LHCN-M2 (cell line): ENCODE measurements around the gene EDEM2. TPM values are rescaled to one million over a fixed set of nuclear protein-coding genes. Genes with fewer than 3 reads are reported as not detected.
"Not testable (repeated sequence)": the region's sequence is repeated elsewhere in the genome, so short reads cannot be mapped to it uniquely, and the experiment has no call there.

ENCODE experiments used
- DNase-seq: peaks from one replicate; pipeline ENCODE4 v3.0.0-alpha.2; 2012; ENCODE audit warnings: low read depth
- total RNA-seq: library from RNA; depleted of rRNA; stranded (reverse); fragments of >200 nt; gene quantifications from 2 replicates; pipeline ENCODE4 v1.2.3, GENCODE V29; 2014

Gene EDEM2
- total RNA-seq, 1 experiment from 2014 or later: 34.7 TPM

DNA sequence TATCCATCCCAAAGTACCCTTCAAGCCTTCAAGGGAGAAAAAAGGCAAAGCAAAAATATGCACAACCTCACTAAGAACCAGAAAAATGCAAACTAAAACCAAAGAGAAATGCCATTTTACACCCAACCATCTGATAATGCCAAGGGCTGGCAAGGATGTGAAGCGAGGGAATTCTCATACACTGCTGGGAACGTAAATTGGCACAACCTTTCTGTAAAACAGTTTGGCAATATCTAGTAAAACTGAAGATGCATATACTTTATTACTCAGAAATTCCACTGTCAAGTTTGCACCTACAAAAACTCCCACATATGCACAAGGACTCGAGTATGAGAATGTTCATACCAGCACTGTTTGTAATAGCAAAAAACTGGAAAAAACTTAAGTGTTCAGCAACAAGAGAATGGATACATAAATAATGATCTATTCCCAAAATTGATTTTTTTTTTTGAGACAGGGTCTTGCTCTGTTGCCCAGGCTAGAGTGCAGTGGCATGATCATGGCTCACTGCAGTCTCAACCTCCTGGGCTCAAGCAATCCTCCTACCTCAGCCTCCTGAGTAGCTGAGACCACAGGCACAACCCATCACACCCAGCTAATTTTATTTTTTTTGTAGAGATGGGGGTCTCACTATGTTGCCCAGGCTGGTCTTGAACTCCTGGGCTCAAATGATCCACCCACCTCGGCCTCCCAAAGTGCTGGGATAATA, 21.7 kb upstream of the EDEM2 start:
- DNase-seq: not testable (repeated sequence)

DNA sequence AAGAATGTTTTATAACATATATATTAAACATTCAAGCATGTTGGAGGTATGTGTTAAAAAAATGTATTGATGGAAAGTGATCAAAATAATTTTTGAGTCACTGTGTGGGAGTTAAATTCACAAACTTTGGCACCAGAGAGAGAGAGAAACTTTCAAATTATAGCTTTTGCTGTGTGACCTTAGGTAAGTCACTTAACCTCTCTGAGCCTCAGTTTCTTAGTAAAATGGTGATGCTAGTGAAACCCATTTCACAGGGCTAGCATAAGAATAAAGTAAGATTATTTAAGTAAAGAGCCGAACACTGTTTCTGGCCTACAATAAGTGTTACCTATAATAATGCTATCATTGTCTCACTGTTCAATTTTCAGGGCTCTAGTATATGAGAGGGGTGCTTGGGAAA, 20.7 kb upstream of the EDEM2 start:
- no peak for DNase-seq

DNA sequence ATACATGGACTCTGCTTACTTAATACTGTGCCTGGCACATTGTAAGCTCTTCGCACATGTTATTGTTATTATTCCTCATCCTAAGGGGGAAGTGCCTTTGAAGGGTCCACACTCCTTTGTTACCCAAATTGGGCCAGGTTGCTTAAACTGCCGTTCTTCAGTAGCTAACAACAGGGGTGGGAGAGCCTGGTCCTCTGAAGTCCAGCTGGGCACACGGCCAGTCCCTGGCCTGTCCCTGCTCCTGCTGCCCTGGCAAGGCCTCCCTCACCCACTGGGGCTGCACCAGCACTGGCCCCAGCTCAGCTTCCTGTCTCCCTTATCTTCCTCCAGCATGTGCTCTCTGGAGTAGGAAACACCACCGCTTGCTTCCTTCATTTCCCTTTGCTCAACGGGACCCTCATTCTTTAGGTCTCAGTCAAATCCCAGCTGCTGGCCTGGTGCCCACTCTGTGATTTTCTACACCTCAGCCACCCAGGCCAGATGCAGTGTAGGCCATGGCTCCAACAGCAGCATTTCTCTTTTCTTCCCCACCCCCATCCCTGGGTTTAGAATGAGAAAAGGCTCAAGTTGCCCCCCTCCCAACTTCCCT, 19.2 kb upstream of the EDEM2 start:
- DNase-seq: no peak

DNA sequence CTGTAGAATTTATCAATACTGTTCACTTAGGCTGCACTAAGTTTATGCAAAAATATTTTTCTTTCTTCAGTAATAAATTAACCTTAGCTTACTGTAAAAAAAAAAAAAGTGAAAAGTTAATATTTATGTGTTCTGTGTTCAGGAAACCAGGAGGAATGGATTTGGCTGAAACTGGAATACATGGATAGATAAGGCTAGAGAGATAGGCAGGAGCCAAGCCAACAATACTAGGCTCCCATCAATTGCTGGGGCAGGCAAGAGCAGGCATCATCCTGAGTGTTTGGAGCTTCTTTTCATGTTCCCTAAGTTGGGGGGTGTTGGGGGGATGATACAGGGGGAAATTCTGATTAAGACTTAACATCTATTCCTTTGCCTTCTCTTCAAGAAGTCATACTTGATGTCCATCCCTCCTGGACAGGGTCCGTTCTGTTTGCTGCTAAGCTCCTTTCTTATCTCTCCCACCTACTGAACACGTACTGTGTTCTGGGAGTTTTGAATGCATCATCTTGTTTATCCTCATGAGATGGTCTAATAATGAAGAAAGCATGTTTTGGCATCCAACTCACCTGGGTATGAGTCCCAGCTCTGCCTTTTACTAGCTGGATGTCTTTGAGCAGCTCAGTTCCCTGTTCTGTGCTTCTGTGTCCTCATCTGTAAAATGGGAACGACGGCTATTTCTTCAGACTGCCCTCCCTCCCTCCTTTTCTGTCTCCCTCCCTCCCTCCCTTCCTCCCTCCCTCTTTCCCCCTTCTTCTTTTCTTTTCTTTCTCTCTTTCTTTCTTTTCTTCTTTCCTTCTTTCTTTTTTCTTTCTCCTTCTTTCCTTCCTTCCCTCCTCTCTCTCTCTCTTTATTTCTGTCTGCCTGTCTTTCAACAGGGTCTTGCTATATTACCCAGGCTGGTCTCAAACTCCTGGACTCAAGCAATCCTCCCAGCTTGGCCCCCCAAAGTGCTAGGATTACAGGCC, 18.4 kb upstream of the EDEM2 start:
- DNase-seq: no peak

DNA sequence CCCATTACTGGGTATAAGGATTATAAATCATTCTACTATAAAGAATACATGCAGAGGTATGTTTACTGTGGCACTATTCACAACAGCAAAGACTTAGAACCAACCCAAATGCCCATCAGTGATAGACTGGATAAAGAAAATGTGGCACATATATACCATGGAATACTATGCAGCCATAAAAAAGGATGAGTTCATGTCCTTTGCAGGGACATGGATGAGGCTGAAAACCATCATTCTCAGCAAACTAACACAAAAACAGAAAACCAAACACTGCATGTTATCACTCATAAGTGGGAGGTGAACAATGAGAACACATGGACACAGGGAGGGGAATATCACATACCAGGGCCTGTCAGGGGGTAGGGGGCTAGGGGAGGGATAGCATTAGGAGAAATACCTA, 17.4 kb upstream of the EDEM2 start:
- DNase-seq: not testable (repeated sequence)

DNA sequence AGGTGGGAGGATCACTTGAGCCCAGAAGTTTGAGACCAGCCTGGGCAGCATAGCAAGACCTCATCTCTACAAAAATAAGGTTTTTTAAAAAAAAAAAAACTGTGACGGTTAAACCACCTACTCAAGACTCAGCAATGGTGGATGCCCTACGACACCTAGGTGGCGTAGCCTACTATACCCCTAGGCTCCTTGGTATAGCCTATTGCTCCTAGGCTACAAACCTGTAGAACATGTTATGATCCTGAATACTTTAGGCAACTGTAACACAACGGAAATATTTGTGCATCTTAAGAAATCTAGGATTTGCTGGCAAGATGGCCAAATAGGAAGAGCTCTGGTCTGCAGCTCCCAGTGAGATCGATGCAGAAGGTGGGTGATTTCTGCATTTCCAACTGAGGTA, 13.2 kb upstream of the EDEM2 start:
- not testable (repeated sequence) for DNase-seq

DNA sequence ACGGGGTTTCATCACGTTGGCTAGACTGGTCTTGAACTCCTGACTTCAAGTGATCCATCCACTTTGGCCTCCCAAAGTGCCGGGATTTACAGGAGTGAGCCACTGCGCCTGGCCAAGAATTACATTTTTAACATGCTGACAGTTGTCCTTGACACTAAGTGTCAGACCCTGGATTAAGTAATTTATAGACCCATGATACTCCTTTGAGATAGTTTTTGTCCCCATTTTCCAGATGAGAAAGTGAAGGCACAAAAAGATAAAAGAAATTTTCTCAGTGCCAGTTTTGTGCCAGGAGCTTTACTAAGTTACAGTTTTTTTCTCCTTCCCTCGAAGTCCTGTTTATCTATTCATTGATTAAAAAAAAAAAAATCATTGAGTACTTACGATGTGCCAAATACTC, 9.8 kb upstream of the EDEM2 start:
- DNase-seq: no peak

DNA sequence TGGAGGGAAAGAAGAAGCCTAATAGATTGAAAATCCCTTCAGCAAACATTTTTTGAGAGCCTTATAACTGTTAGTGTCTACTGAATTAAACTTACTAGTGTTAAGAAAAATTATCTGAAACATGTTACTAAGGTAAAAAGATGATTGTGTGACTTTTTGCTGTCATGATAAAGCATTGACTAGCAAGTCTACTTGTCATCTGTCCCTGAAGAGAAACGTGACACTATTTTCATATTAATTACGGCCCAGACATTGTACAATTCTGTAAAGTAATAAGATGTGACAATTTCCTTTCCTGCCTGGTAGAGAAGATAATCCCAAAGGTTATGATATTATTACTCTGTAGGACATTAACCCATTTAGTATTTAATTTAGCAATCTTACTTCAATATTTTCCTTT, 8.8 kb upstream of the EDEM2 start:
- no peak for DNase-seq

DNA sequence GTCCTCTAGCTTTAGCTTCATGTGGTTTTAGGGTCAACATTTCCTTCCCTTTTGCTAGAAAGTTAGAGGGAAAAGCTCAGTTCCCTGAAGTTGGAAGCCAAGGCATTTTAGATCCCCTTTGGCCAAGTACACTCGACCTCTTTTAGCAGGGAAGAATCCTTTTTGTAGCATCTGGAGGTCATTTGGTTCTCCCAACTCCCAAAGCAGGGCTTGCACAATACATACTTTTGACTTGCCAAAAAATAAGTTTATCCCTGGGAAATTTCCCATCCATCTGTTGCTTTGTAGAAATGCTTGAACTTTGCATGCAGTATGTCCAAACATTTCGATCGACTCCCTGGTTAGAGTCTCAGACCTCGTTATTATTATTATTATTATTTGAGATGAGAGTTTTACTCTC, 4.6 kb upstream of the EDEM2 start:
- DNase-seq: no peak

DNA sequence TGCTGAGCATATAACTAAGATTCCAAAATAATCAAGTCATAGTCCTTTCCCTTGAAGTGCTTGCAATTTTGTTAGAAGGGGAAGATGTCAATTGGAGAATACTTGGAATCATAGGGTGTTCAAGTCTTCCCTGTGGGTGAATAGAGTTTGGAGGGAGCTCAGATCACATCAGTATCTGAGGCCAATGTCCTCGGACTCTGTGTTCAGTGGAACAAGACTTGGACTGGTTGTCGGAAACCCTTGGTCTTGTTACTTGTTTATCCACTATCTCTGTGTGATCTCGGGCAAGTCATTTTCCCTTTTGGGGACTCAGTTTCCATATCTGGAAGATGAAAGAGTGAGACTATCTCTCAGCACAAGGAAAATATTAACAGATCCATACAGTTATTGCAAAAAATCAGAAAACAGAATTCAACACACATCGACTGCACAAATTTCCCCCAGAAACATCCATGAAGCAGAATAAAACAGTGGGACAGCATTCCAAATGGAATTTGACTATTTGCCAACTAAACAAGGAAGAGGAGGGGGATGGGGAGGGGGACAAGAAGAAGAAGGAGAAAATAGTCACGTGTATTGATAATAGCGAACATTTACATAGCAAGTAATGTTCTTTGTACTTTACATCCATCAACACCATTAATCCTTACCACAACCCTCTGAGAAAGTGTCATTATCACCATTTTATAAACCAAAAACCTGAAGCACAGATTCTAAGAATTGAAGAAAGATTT, 3.9 kb upstream of the EDEM2 start:
- DNase-seq: no peak

DNA sequence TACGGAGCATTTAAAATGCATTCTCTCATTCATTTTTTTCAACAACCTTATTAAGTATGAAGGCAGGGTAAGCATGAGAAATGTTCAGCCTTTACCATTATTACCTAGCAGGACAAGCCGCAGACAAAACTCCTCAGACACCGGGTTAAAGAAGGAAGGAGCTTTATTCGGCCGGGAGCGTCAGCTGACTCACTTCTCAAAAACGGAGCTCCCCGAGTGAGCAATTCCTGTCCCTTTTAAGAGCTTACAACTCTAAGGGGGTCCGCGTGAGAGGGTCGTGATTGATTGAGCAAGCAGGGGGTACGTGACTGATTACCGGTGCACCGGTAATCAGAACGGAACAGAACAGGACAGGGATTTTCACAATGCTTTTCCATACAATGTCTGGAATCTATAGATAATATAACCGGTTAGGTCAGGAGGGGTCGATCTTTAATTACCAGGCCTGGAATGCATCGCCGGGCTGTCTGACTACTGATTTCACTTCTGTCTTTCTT, 487 bp upstream of the EDEM2 start:
- not testable (repeated sequence) for DNase-seq

DNA sequence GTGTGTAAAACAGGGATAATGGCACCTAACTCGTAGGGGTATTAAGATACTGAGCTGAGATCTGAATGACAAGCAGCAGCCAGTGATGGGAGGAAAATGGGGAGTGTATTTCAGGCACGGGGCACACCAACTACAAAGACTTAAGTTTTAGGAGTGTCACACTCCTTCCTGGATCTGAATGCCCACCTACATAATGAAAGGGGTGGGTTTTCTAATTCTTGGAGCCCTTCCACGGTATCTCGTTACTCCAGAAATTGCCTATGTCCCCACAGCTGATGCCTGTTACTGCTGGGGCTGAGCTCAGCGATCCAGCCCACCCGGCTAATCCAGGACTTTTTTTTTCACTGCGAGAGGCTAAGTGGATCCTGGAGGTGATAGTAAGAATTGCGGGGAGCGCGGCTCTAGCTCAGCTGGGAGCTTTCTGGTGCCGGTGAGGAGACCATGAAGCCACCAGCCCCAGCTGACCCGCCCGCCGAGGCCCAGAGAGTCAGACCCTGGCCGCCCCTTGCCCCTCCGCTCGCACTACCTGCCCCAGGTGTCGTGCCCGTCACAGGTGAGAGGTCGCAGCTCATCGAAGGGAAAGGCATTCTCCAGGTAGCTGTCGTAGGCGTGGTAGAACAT, 727 bp downstream of the EDEM2 start:
- DNase-seq: peak; percentile 28

DNA sequence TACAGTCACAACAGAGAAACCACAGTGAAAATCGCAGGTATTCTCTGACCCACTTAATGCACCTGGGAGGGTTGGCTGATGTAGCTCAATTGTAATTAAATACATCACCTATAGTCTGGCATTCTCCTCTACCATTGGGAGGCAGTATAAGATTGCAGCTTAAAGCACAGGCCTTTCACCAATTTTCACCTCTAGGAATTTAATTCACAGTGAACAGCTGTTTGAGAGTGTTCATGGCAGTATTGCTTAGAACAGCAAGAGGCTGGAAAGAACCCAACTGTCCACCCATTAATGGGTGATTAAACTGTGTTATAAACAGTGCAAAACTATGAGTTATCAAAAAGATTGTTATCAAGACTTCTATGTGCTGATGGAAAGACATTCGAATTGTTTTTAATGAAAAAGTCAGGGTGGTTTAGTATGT, 2.0 kb downstream of the EDEM2 start:
- DNase-seq: peak; percentile 80

DNA sequence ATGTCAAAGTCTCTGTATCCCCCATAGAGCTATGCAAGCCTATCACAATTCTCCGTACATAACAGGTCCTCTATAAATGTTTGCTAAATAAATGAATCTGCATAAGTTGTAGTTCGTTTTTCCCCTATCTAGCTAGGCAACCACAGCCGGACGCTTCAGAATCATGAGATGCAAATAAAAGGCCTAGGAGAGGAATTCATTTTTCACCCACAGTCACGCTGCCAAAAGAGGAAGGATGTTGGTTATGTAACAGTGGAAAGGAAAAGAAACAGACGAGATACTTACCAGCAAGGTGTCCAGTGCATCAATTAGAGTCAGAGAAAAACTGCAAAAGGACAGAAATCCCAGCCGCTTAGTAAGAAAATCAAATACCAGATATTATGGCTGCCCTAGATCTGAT, 2.4 kb downstream of the EDEM2 start:
- DNase-seq: no peak

DNA sequence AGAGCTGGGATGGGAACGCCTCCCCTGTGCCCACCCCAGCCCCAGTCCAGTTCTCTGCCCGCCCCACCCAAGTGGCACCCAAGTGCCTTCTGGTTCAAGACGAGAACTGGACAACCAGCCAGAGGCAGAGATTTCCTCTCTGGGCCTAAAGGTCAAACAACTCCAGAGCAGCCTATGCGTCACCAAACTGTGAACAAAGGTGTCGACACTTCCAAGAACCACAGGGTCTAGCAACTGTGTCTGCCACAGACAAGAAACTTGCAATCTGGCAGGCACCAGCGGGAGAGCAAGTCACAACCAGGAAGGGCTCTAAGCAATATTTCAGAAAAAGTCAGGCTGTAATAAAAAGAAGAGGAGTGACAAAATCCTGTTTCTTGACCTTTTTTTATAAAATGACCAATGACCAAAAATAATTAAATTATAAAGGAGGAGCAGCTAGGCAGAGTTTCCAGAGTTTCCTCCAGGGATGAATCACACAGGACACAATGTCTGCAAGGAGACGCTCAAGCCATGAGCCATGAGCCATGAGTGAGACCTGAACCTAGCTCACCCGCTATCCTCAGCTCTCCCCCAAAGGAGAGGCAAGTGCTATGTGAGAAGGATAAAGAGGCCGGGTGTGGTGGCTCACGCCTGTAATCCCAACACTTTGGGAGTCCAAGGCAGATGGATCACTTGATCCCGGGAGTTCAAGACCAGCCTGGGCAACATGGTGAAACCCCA, 11.1 kb downstream of the EDEM2 start:
- DNase-seq: no peak

DNA sequence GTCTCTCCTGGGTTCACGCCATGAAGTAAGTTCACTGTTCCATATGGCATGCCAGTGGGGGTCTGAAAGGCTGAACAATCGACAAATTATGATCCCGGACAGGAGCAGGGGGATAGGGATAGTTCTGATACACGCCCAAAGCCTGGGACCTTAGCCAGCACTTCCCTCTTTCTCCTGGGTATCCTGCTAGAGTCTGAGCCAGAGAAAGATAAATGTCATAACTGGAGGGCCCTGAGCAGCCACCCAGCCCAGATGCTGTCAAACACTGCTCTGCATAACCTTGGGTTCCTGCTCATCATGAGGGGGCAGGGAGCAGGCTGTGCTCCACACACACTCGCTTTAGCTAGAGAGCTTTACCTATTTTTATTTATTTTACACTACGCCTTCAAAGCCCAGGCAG, 12.3 kb downstream of the EDEM2 start:
- DNase-seq: no peak

DNA sequence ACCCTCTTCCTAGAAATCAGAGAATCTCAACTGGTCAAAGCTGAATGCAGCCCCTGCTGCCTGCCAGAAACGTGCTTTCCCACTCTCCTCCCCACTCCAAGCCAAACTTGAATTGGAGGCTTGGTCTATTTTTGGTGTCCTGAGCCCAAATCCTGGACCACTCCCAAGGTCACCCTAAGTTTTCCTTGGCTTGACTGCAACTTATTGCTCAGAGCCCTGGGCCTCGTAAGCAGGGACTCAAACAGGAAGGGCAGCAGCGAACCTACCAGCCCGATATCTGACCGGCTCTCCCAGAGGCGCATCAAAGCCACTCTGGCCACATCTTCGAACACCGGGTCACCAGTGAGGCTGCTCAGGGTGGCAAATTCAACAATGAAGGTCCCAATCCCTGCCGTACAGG, 12.7 kb downstream of the EDEM2 start:
- no peak for DNase-seq

DNA sequence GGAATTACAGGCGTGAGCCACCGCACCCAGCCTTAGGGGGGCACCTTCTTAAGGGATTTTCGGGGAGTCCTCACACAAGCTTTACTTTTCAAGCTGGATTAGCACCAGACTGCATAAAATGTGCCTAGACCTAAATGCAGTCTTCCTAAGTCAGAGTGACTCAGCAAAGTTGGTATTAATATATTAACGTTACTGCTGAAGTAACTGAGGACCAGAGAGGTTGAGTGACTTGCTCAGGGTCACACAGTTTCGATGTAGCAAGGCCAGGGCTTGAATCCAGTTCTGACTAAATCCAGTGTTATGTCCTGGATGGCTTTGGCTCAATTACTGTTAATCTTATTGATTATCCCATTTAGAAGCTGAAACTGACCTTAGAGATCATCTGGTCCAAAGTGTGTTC, 13.4 kb downstream of the EDEM2 start:
- no peak for DNase-seq

DNA sequence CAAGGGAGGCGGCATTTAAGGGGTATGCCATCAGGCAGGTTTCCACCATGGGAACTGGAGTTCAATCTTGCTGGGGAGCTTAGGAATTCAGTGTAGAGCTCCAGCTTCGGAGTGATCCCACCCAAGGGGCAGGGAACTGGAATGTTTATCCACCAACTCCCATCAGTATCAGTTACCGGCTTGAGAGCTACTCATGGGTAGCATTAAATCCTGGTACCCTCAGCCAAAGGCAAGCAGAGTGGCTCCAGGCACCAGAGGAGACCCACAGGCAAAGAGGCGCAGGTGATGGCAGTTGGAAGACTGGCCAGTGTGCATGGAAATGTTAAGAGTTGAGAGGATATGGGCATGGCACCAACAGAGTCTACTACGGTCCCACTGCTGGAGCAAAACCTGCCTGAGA, 14.1 kb downstream of the EDEM2 start:
- DNase-seq: no peak

DNA sequence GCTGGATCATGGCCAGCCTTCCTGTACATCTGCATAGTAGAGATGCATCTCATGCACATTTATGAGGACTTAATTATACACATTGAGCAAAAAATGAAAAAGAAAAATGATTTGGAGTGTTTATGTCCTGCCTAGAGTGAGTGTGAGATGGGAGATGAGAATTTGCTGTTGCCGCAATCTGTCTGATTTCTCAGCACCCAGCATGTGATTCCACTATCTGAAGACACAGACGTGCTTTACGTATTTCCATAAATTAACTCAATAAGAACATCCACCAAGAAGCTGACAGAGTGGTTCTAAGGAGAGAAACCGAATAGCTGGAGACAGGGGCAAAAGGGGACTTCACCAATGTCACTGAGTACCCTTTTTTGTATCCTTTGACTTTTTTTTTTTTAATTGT, 15.2 kb downstream of the EDEM2 start:
- no peak for DNase-seq
